Caco-2 (cell line): ENCODE results near the gene CXCR6. TPM values are rescaled to one million over a fixed set of nuclear protein-coding genes. Genes with fewer than 3 reads are reported as not detected.

Experiments
- BruUV-seq: library from RNA; stranded (reverse); fragments of 400-500 nt; replicated peaks from 2 replicates; lab custom pipeline; 2021; lab: Mats Ljungman, UMichigan
- CTCF ChIA-PET: fragments of 300-600 bp; sonication (Branson Sonifier 250); formaldehyde crosslinking; loops from one replicate; lab custom pipeline; 2022; ENCODE audit warnings: antibody characterized with exemption; lab: Charles Lee
- POLR2A ChIA-PET: fragments of 300-600 bp; sonication (Branson Sonifier 250); formaldehyde crosslinking; loops from one replicate; lab custom pipeline; 2022; ENCODE audit warnings: antibody characterized with exemption; lab: Charles Lee
- DNase-seq, 2 experiments: peaks; one replicate each; pipeline versions ENCODE4 v3.0.0 to v3.0.0-alpha.2; 2020 to 2022
- H3K27me3 ChIP-seq: replicated peaks from 2 replicates; pipeline ENCODE4 v1.6.0; 2011; ENCODE audit warnings: low read length; ENCODE audit not compliant: control insufficient read depth, insufficient read depth
- H3K36me3 ChIP-seq: 2 replicates; pipeline ENCODE4 v1.5.1; 2011; ENCODE audit warnings: low read length; ENCODE audit not compliant: control insufficient read depth, insufficient read depth
- H3K4me1 ChIP-seq: fragments of 250-450 bp; sonication (Bioruptor Pico); 2 replicates; pipeline ENCODE4 v1.5.1; 2020; ENCODE audit warnings: mild to moderate bottlenecking
- H3K4me3 ChIP-seq: 2 replicates; pipeline ENCODE4 v1.5.1; 2011; ENCODE audit warnings: low read depth, mild to moderate bottlenecking, control low read depth, low read length
- H3K9me3 ChIP-seq: fragments of 250-450 bp; sonication (Bioruptor Pico); 2 replicates; pipeline ENCODE4 v1.5.1; 2020; ENCODE audit warnings: mild to moderate bottlenecking, moderate library complexity
- H3K27ac Mint-ChIP-seq: one replicate; pipeline ENCODE4 v1.8.0; 2022; ENCODE audit warnings: mixed read lengths; ENCODE audit not compliant: unreplicated experiment
- H3K27me3 Mint-ChIP-seq: one replicate; pipeline ENCODE4 v1.8.0; 2022; ENCODE audit warnings: mixed read lengths; ENCODE audit not compliant: insufficient read depth, unreplicated experiment
- H3K36me3 Mint-ChIP-seq: one replicate; pipeline ENCODE4 v1.8.0; 2022; ENCODE audit warnings: mild to moderate bottlenecking, mixed read lengths; ENCODE audit not compliant: insufficient read depth, unreplicated experiment
- H3K4me1 Mint-ChIP-seq: one replicate; pipeline ENCODE4 v1.8.0; 2022; ENCODE audit warnings: low read depth, mixed read lengths; ENCODE audit not compliant: unreplicated experiment
- H3K4me3 Mint-ChIP-seq: one replicate; pipeline ENCODE4 v1.8.0; 2022; ENCODE audit warnings: mild to moderate bottlenecking, moderate library complexity, mixed read lengths; ENCODE audit not compliant: unreplicated experiment
- H3K9me3 Mint-ChIP-seq: one replicate; pipeline ENCODE4 v1.8.0; 2022; ENCODE audit warnings: mixed read lengths; ENCODE audit not compliant: unreplicated experiment
- intact Hi-C: fragments of 100-400 bp; cut with micrococcal nuclease; formaldehyde crosslinking; loops from one replicate; pipeline ENCODE4 v1.10.0; 2022; ENCODE audit not compliant: unreplicated experiment
- total RNA-seq: library from RNA; stranded (reverse); gene quantifications from 2 replicates; pipeline ENCODE4 v1.2.3, GENCODE V29; 2022
- TF ChIP-seq, protein P1 (sequence below), 2 experiments: fragments of 200-600 bp in 1 of 2; IDR thresholded peaks; 1 replicate in 1 of 2; 2 replicates in 1 of 2; pipeline versions ENCODE4 v1.5.1 to v1.8.0; 2011 to 2022; ENCODE audit warnings: antibody characterized with exemption in 1 of 2, control low read depth in 1 of 2, inconsistent platforms in 1 of 2, low read depth in 1 of 2, low read length in 1 of 2, mild to moderate bottlenecking in 1 of 2, moderate library complexity in 1 of 2; ENCODE audit not compliant: insufficient read depth in 1 of 2, severe bottlenecking in 1 of 2, unreplicated experiment in 1 of 2

CXCR6 gene
- total RNA-seq, 1 experiment from 2014 or later: not detected

DNA sequence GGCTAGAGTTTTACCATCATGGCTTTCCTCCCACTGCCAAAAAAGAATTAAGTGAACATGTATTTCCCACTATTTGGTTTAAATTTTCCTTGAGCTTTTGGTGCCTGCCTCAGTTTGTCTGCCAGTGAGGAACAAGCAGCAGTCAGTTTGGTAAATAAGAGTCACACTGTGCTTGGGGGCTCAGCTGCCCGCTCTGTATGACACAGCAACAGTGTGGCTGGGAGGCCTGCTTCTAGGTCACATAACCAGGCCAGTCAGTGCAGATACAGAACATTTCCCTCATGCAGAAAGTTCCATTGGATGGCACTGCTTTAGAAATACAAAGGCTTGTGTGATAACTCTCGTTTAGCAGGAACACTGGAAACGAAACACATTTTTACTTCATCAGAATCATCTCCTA, 26.7 kb downstream of the CXCR6 start:
- Histone ChIP-seq H3K4me3 (no peak overlapping the region), H3K36me3 (peaks cover 3% of the 10 kb centered on the region), H3K27me3 (no peaks in the 10 kb centered on the region), H3K4me1 (no peaks in the 10 kb centered on the region), H3K9me3 (no peaks in the 10 kb centered on the region)
- ChIA-PET POLR2A (no interaction called here), CTCF (no interaction called here)
- no peaks in the 10 kb centered on the region for H3K27me3 Mint-ChIP-seq
- TF ChIP-seq, protein P1, sequence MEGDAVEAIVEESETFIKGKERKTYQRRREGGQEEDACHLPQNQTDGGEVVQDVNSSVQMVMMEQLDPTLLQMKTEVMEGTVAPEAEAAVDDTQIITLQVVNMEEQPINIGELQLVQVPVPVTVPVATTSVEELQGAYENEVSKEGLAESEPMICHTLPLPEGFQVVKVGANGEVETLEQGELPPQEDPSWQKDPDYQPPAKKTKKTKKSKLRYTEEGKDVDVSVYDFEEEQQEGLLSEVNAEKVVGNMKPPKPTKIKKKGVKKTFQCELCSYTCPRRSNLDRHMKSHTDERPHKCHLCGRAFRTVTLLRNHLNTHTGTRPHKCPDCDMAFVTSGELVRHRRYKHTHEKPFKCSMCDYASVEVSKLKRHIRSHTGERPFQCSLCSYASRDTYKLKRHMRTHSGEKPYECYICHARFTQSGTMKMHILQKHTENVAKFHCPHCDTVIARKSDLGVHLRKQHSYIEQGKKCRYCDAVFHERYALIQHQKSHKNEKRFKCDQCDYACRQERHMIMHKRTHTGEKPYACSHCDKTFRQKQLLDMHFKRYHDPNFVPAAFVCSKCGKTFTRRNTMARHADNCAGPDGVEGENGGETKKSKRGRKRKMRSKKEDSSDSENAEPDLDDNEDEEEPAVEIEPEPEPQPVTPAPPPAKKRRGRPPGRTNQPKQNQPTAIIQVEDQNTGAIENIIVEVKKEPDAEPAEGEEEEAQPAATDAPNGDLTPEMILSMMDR (IDR thresholded peaks at IDR 0.05; ENCODE audit: insufficient read depth in 1 of 2, low read depth in 1 of 2, low read length in 1 of 2, severe bottlenecking in 1 of 2, unreplicated experiment in 1 of 2): no peak
- H3K9me3 Mint-ChIP-seq: no peaks in the 10 kb centered on the region
- DNase-seq: no peak
- H3K4me1 Mint-ChIP-seq: no peaks in the 10 kb centered on the region
- intact Hi-C loops: no loop called here
- peaks cover 25% of the 10 kb centered on the region for H3K36me3 Mint-ChIP-seq
- H3K27ac Mint-ChIP-seq: no peak overlapping the region
- H3K4me3 Mint-ChIP-seq: no peak overlapping the region
- BruUV-seq: no TSS peak

DNA sequence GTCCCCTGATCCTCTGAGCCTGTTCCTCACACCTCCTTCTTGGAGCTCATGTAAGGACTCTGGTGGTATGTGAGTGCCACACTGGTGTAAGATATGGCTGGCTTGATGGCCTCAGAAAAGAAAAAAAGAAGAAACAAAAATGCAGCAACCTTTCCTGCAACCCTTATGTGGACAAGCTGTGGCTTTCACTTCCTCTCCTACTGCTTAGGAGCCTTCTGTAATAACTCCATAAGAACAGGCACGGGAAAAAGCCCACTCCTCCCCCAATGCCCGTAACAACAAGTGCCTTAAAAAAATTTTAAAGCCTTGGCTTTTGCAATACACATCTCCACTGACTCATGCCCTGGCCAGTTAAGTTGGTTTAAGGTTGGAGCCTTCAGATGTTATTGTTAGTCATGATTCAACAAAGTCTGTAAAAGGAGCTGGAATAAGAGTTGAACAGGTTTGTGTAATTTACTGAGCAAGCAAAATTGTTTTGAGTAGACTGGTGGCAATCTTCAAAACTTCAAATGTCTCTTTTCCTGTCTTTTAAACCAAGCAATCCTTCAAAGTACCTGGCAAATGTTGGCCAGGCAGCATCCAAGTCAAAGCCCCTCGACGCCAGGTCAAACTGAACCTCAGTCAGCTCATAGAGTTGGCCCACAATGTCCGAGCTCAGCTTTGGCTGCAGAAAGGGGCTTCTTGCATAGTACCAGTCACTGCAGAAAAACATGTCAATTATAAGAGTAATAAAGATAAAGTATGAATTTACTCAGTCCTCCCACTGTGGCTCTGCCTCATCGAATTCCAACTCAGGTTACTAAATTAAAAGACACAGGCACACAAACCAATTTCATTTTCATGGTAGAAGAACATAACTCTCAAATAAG, 29.5 kb downstream of the CXCR6 start:
- Mint-ChIP-seq H3K4me1 (no peaks in the 10 kb centered on the region), H3K9me3 (no peaks in the 10 kb centered on the region), H3K36me3 (peaks cover 9% of the 10 kb centered on the region), H3K4me3 (no peak overlapping the region), H3K27me3 (no peaks in the 10 kb centered on the region), H3K27ac (no peak overlapping the region)
- CTCF ChIA-PET: no interaction called here
- H3K36me3 ChIP-seq: peaks cover 3% of the 10 kb centered on the region
- intact Hi-C loops: no loop called here
- BruUV-seq: no TSS peak
- POLR2A ChIA-PET: no interaction called here
- no peaks in the 10 kb centered on the region for H3K4me1 ChIP-seq
- no peak for DNase-seq
- no peaks in the 10 kb centered on the region for H3K9me3 ChIP-seq
- no peaks in the 10 kb centered on the region for H3K27me3 ChIP-seq
- no peak overlapping the region for H3K4me3 ChIP-seq
- TF ChIP-seq, protein P1 (IDR thresholded peaks at IDR 0.05; ENCODE audit: insufficient read depth in 1 of 2, low read depth in 1 of 2, low read length in 1 of 2, severe bottlenecking in 1 of 2, unreplicated experiment in 1 of 2): no peak

DNA sequence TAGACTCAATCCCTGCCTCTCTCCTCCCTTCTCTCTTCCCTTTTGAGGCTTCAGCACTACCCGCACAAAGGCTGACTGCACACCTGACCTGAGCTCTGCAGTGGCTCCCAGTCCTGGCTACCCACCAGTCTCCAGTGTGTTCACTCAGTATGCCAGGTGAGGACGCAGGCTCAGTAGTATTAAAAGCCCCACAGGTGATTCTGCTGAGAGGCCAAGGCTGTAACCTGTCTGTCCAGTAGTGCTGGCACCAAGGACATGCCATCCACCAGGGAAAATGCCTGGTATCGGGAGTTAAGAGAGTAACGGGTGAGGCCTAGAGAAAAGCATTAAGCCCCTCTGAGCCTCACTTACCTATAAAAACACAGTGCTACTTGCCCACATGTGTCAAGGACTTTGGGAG, 31.4 kb downstream of the CXCR6 start:
- Histone ChIP-seq H3K9me3 (no peaks in the 10 kb centered on the region), H3K27me3 (no peaks in the 10 kb centered on the region), H3K4me1 (no peaks in the 10 kb centered on the region), H3K36me3 (no peaks in the 10 kb centered on the region; the same call in none of the 2 replicates), H3K4me3 (no peak overlapping the region)
- ChIA-PET CTCF (no interaction called here), POLR2A (no interaction called here)
- Mint-ChIP-seq H3K9me3 (no peaks in the 10 kb centered on the region), H3K36me3 (peaks cover 8% of the 10 kb centered on the region), H3K27me3 (no peaks in the 10 kb centered on the region), H3K4me1 (no peaks in the 10 kb centered on the region), H3K4me3 (no peak overlapping the region), H3K27ac (no peak overlapping the region)
- TF ChIP-seq, protein P1 (IDR thresholded peaks at IDR 0.05; ENCODE audit: insufficient read depth in 1 of 2, low read depth in 1 of 2, low read length in 1 of 2, severe bottlenecking in 1 of 2, unreplicated experiment in 1 of 2): no peak
- no peak for DNase-seq
- no TSS peak for BruUV-seq
- intact Hi-C loops: no loop called here
